ENCODE data around the gene CDNF.

CDNF gene

GRCh38 chr10:14784459-14785055 lies 53.3 kb downstream of the CDNF start:
- no peak for DNase-seq

GRCh38 chr10:14782691-14783363 lies 55.0 kb downstream of the CDNF start:
- no peak for DNase-seq

GRCh38 chr10:14781763-14782162 lies 56.1 kb downstream of the CDNF start:
- no peak for DNase-seq

GRCh38 chr10:14779001-14779651 lies 58.7 kb downstream of the CDNF start:
- no peak for DNase-seq

GRCh38 chr10:14776546-14776945 lies 61.3 kb downstream of the CDNF start:
- DNase-seq = no peak

GRCh38 chr10:14775656-14776055 lies 62.2 kb downstream of the CDNF start:
- DNase-seq = no peak

GRCh38 chr10:14774797-14775196 lies 63.0 kb downstream of the CDNF start, which contains the start of gene FAM107B:
Gene FAM107B, minus strand, starts transcription at chr10:14774897. Its CDS starts 234 bp downstream, at chr10:14774663.
- no peak for DNase-seq

GRCh38 chr10:14774214-14774580 lies 63.6 kb downstream of the CDNF start:
- no peak for DNase-seq

- no peak for DNase-seq
These were observed 64.2 kb downstream of the CDNF start for GRCh38 chr10:14773551-14774213.

- no peak for DNase-seq
These were observed 65.4 kb downstream of the CDNF start for GRCh38 chr10:14772399-14772798.

GRCh38 chr10:14770927-14771326 lies 66.9 kb downstream of the CDNF start:
- no peak for DNase-seq
